GM19395 (cell line): Measurements from ENCODE around the gene FNDC1.

Source experiments
- ATAC-seq: cut with Tn5 transposase; IDR thresholded peaks from one replicate; pipeline ENCODE4 v1.9.1; 2021; ENCODE audit warnings: mild to moderate bottlenecking, moderate library complexity; ENCODE audit not compliant: unreplicated experiment

The FNDC1 gene

GRCh38 chr6:159157431-159157830 is 11.8 kb upstream of the FNDC1 start:
- no peak for ATAC-seq

- ATAC-seq = no peak
These were observed 7.4 kb upstream of the FNDC1 start for GRCh38 chr6:159161839-159162238.

- ATAC-seq = no peak
These were observed 5.3 kb upstream of the FNDC1 start for GRCh38 chr6:159163901-159164370.

- ATAC-seq = no peak
These were observed 536 bp upstream of the FNDC1 start for GRCh38 chr6:159168536-159169192.

DNA sequence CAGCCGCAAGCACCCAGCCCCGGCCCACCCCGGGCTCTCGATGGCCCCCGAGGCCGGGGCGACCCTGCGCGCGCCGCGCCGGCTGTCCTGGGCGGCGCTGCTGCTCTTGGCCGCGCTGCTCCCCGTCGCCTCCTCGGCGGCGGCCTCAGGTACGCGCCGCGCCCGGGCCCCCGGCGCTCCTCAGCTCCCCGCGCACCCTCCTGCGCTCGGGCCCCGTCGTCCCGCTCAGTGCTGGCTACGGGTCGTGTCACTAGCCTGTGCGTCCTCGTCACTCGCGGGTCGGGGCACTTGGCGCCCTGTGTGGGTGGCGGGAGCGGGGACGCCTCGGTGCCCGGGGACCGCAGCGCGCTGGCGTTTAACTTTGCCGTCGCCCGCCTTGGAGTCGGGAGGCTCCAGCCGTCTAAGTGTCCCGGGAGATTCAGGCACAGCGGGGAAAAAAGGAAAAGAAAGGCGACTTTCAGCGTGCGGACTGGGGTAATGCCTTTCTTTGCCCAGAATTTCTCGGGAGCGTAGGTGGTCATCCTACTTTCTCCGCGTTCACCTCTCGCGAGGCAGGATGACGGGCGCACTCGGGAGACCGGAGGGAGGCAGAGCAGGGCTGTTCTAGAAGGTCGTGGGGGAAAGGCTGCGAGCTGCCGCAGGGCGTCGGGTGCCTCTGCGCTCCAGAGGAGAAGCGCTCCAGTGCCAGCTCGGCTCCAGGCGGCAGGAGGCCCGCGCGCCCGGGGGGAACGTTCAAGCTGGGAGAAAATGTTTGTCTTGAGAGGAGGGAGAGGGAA is 545 bp downstream of the FNDC1 start:
- peak; percentile 23 for ATAC-seq

DNA sequence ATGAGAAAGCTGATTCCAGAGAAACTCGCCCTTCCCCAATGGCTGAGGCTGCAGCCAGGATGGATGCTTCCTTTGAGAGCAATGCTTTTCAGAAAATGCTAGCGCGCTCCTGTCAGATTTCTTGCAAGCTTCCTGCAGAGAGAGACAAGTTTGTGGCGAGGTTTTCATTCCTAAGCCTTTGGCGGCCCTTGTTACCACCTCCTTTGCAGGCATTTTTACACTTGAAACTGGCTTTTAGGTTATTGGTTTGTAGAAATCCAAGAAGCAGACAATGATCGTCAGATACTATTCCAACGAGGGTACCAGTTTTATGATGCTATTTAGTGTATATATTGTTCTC is 1.1 kb downstream of the FNDC1 start:
- ATAC-seq = no peak

DNA sequence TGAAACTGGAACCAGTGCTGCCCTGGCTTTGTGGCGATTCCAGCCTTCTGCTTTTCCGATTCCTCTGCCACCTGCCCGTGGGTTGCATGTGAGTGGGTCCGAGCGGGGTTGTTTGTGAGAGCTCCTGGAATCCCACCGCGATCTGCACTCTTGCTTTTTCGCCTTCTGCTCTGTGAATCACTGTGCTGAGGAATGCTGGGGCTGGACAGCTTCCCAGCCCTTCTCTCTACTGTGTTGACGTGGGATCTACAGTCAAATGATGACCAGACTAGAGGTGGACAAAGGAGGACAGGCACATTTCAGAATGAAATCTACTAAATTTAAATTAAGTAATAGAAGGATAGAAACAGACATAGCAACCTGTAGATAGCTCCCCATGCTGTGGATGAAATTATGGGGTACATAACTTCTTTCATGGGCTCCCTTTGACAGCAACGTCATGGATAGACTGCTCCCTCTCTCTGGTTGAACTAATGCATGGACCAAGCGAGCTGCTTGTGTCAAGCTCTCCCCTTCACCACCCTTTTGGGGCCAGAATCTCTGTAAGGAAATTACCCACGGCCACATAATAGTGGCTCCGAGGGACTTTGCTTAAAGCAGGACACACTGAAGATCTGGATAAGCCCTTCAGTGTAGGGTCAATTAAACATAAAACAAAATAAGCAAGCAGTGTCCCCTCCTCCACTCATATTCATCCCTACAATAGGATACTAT is 2.0 kb downstream of the FNDC1 start:
- no peak for ATAC-seq

GRCh38 chr6:159172091-159172491 is 2.9 kb downstream of the FNDC1 start:
- ATAC-seq = no peak

GRCh38 chr6:159174263-159174969 is 5.2 kb downstream of the FNDC1 start:
- peak; percentile 88 for ATAC-seq

GRCh38 chr6:159176913-159177312 is 7.7 kb downstream of the FNDC1 start:
- no peak for ATAC-seq

DNA sequence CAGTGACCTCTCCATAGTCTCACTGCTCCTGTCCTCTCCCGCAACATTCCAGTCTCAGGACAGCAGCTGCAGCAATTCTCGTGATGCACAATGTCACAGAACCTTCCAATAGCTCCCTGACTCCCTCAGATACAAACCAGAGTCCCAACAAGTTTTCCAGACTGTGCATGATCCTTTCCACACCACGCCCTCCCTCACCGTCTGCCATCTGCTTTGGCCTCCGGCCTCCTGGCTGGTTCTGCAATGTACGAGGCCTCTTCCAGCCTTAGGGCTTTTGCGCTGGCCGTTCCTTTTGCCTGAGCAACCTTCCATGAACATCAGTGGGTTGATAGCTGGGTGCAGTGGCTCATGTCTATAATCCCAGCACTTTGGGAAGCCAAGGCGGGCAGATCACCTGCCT is 9.6 kb downstream of the FNDC1 start:
- no peak for ATAC-seq

DNA sequence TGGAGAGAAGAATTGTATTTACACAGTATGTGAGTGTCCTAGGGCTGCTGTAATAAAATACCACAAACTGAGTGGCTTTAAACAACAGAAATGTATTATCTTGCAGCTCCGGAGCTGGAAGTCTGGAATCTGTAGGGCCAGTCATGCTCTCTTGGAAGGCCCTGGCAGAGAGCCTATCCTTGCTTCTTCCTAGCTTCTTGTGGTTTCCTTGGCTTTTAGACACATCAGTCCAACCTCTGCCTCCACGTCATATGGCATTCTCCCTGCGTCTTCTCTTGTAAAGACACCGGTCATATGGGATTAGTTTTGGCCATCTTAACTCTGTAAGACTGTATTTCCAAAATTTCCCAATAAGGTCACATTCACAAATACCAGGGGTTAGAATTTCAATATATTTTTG is 10.8 kb downstream of the FNDC1 start:
- ATAC-seq = no peak

GRCh38 chr6:159181914-159182313 is 12.7 kb downstream of the FNDC1 start:
- no peak for ATAC-seq

- no peak for ATAC-seq
These were observed 15.4 kb downstream of the FNDC1 start for GRCh38 chr6:159184559-159184958.

DNA sequence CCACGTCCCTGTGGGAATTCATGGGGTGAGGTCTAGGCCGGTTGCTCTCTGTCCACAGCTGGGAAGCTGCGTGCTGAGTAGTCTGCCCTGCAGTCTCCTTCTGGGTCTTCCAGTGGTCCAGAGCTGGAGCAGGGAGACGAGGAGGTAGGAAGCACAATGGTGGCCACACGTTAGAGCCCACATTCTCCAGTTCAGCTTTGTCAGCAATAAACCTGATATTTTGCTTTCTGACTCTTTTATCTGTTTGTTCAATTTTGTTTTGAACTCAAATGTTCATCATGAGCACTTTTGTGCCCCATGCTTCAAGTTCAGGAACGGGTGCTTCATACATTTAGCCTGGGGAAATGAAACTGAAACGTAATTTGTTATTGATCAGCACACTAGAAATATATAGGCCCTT is 21.3 kb downstream of the FNDC1 start:
- ATAC-seq = no peak

DNA sequence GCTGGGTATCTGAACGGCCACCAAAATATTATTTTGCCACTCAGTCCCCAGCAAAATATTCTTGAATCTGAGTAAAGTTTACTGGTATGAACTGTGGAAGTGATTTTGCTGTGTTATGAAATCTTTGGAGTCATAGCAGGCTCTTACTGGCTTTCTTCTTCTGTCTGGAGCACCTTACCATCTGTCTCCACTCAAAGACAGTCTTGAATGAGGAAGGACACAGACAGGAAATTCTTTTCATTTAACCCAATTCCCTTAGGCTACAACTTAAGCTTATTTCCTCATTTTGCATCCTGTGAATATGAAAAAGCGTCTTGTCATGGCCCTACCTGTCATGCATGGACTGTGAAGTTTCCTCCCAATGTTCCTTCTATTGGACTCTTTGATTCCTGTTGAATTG is 24.7 kb downstream of the FNDC1 start:
- ATAC-seq = no peak

DNA sequence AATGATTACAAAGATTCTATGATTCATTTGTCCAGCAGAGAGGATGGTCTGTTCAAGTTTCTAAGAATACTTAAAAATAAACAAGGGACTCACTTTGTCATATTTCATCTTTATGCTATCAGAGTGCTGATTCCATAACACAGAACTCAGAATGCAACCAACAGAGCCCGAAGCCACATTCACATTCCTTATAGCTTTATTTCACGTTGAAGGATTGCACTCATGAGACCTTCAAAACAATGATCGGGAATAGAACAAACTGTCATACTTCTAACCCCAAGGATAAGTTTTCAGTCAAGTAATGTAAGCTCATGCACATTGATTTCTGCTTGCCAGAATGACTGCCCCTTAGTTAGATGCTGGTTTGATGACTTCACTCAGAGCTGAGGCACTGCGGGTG is 25.2 kb downstream of the FNDC1 start:
- no peak for ATAC-seq

DNA sequence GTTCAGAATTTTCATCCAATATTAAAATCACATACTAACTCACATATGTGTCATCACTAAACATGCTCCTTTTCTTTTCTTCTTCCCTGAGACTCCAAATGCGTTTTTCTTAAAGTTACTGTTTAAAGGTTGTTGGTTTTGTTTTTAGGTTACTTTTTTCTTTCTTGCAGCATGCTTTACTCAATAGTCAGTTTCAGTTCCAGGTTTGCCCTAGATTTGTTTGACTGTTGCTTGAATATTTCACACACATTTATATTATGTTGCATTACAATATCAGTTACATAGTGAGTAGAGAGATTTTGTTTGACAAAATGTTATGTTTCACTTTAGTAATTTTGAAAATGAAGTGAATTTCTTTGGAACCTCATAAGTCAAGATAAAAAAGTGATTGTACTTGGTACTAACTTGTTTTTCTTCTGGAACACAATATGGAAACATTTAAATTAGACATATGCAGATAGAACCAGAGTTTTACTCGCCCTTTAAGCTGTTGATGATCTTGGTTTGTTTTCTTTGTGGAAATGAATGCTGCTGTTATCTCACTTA is 27.3 kb downstream of the FNDC1 start:
- no peak for ATAC-seq

GRCh38 chr6:159197251-159197650 is 28.1 kb downstream of the FNDC1 start:
- no peak for ATAC-seq

- ATAC-seq = no peak
These were observed 32.1 kb downstream of the FNDC1 start for GRCh38 chr6:159201336-159201735.
